ENCODE measurements around the gene ABCC1.

Gene ABCC1

GRCh38 chr16:16118337-16118736 is 168.9 kb downstream of the ABCC1 start:
- Histone ChIP-seq H3K27ac (ENCODE audit: low read depth, low read length) (no peak overlapping the region), H3K9ac (ENCODE audit: low read length) (no peak overlapping the region), H2AFZ (ENCODE audit: low read depth, low read length, severe bottlenecking) (no peak overlapping the region), H3K36me3 (ENCODE audit: low read length) (peaks cover 18% of the 10 kb centered on the region; the same call in 1 of the 2 replicates), H4K20me1 (ENCODE audit: low read depth, low read length) (no peaks in the 10 kb centered on the region), H3K4me2 (ENCODE audit: low read depth, low read length, poor library complexity, severe bottlenecking) (no peak overlapping the region), H3F3A (ENCODE audit: insufficient read depth) (no peaks in the 10 kb centered on the region), H3K4me3 (ENCODE audit: insufficient read depth, low read length, poor library complexity, severe bottlenecking) (no peak overlapping the region), H3K79me2 (ENCODE audit: insufficient read depth, low read length) (no peaks in the 10 kb centered on the region), H3K9me2 (replicated peaks; ENCODE audit: insufficient read depth, low read length) (no peaks in the 10 kb centered on the region), H3K9me3 (ENCODE audit: insufficient read depth, low read length) (no peaks in the 10 kb centered on the region), H3K27me3 (ENCODE audit: low read length) (no peaks in the 10 kb centered on the region)
- TF ChIP-seq EZH2phosphoT487 (conservative IDR thresholded peaks at IDR 0.05; ENCODE audit: low read length) = no peak
- TF ChIP-seq, protein P1, sequence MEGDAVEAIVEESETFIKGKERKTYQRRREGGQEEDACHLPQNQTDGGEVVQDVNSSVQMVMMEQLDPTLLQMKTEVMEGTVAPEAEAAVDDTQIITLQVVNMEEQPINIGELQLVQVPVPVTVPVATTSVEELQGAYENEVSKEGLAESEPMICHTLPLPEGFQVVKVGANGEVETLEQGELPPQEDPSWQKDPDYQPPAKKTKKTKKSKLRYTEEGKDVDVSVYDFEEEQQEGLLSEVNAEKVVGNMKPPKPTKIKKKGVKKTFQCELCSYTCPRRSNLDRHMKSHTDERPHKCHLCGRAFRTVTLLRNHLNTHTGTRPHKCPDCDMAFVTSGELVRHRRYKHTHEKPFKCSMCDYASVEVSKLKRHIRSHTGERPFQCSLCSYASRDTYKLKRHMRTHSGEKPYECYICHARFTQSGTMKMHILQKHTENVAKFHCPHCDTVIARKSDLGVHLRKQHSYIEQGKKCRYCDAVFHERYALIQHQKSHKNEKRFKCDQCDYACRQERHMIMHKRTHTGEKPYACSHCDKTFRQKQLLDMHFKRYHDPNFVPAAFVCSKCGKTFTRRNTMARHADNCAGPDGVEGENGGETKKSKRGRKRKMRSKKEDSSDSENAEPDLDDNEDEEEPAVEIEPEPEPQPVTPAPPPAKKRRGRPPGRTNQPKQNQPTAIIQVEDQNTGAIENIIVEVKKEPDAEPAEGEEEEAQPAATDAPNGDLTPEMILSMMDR (IDR thresholded peaks at IDR 0.05; ENCODE audit: insufficient read depth, low read length, poor library complexity, severe bottlenecking) = no peak

GRCh38 chr16:16120044-16120381 is 170.6 kb downstream of the ABCC1 start:
- Histone ChIP-seq H3K79me2 (ENCODE audit: insufficient read depth, low read length) (no peaks in the 10 kb centered on the region), H3K9me2 (replicated peaks; ENCODE audit: insufficient read depth, low read length) (no peaks in the 10 kb centered on the region), H3K4me2 (ENCODE audit: low read depth, low read length, poor library complexity, severe bottlenecking) (no peak overlapping the region), H3K27me3 (ENCODE audit: low read length) (no peaks in the 10 kb centered on the region), H3K9me3 (ENCODE audit: insufficient read depth, low read length) (no peaks in the 10 kb centered on the region), H3K27ac (ENCODE audit: low read depth, low read length) (no peak overlapping the region), H2AFZ (ENCODE audit: low read depth, low read length, severe bottlenecking) (no peak overlapping the region), H3K9ac (ENCODE audit: low read length) (no peak overlapping the region), H3K4me3 (ENCODE audit: insufficient read depth, low read length, poor library complexity, severe bottlenecking) (no peak overlapping the region), H3K36me3 (ENCODE audit: low read length) (peaks cover 26% of the 10 kb centered on the region), H3F3A (ENCODE audit: insufficient read depth) (no peaks in the 10 kb centered on the region), H4K20me1 (ENCODE audit: low read depth, low read length) (no peaks in the 10 kb centered on the region)
- no peak for TF ChIP-seq EZH2phosphoT487 (conservative IDR thresholded peaks at IDR 0.05; ENCODE audit: low read length)
- TF ChIP-seq, protein P1 (IDR thresholded peaks at IDR 0.05; ENCODE audit: insufficient read depth, low read length, poor library complexity, severe bottlenecking) = no peak

GRCh38 chr16:16120382-16121184 is 171.2 kb downstream of the ABCC1 start:
- Histone ChIP-seq H3K79me2 (ENCODE audit: insufficient read depth, low read length) (no peaks in the 10 kb centered on the region), H3K27me3 (ENCODE audit: low read length) (no peaks in the 10 kb centered on the region), H3K27ac (ENCODE audit: low read depth, low read length) (no peak overlapping the region), H3K9me3 (ENCODE audit: insufficient read depth, low read length) (no peaks in the 10 kb centered on the region), H2AFZ (ENCODE audit: low read depth, low read length, severe bottlenecking) (no peak overlapping the region), H3F3A (ENCODE audit: insufficient read depth) (no peaks in the 10 kb centered on the region), H3K9ac (ENCODE audit: low read length) (no peak overlapping the region), H3K4me3 (ENCODE audit: insufficient read depth, low read length, poor library complexity, severe bottlenecking) (no peak overlapping the region), H3K36me3 (ENCODE audit: low read length) (peaks cover 26% of the 10 kb centered on the region), H3K9me2 (replicated peaks; ENCODE audit: insufficient read depth, low read length) (no peaks in the 10 kb centered on the region), H3K4me2 (ENCODE audit: low read depth, low read length, poor library complexity, severe bottlenecking) (no peak overlapping the region), H4K20me1 (ENCODE audit: low read depth, low read length) (no peaks in the 10 kb centered on the region)
- TF ChIP-seq EZH2phosphoT487 (conservative IDR thresholded peaks at IDR 0.05; ENCODE audit: low read length) = no peak
- TF ChIP-seq, protein P1 (IDR thresholded peaks at IDR 0.05; ENCODE audit: insufficient read depth, low read length, poor library complexity, severe bottlenecking) = no peak

Measured in SU-DHL-6 (cell line).